DMS79 treated with DMSO at 0.1 percent for 48 hours (cell line): ENCODE data around the gene TPM4.
A peak's percentile ranks its signal among the peaks of the same experiment; 100 is the strongest.
"Not testable (repeated sequence)": the region's sequence is repeated elsewhere in the genome, so short reads cannot be mapped to it uniquely, and the experiment has no call there.

Experiments used
- DNase-seq: peaks from one replicate; lab custom pipeline; 2025; lab: John Stamatoyannopoulos, UW

The TPM4 gene

GRCh38 chr19:16096280-16096855 lies 20.1 kb downstream of the TPM4 start:
- no peak for DNase-seq

GRCh38 chr19:16098416-16098768 lies 22.1 kb downstream of the TPM4 start:
- no peak for DNase-seq

- no peak for DNase-seq
These were observed 22.5 kb downstream of the TPM4 start for GRCh38 chr19:16098821-16099220.

GRCh38 chr19:16099314-16099965 lies 23.1 kb downstream of the TPM4 start:
- not testable (repeated sequence) for DNase-seq

GRCh38 chr19:16100524-16100923 lies 24.2 kb downstream of the TPM4 start:
- DNase-seq: no peak

- no peak for DNase-seq
These were observed 28.4 kb downstream of the TPM4 start for GRCh38 chr19:16104722-16105121.

- no peak for DNase-seq
These were observed 29.8 kb downstream of the TPM4 start for GRCh38 chr19:16106121-16106520.

GRCh38 chr19:16111160-16111908 lies 35.0 kb downstream of the TPM4 start, which contains the start of gene RAB8A:
TSS of gene RAB8A (plus strand) at chr19:16111889. CDS start at chr19:16111902, 13 bp downstream.
- peak; percentile 95 for DNase-seq

GRCh38 chr19:16111909-16112752 lies 35.8 kb downstream of the TPM4 start:
- DNase-seq: no peak

- DNase-seq: no peak
These were observed 36.5 kb downstream of the TPM4 start for GRCh38 chr19:16112778-16113177.

GRCh38 chr19:16113727-16114126 lies 37.4 kb downstream of the TPM4 start:
- no peak for DNase-seq

- no peak for DNase-seq
These were observed 39.2 kb downstream of the TPM4 start for GRCh38 chr19:16115301-16116039.

- DNase-seq: no peak
These were observed 39.8 kb downstream of the TPM4 start for GRCh38 chr19:16116067-16116466.

GRCh38 chr19:16117594-16118033 lies 41.3 kb downstream of the TPM4 start:
- DNase-seq: no peak

GRCh38 chr19:16118489-16119033 lies 42.3 kb downstream of the TPM4 start:
- DNase-seq: no peak

- not testable (repeated sequence) for DNase-seq
These were observed 43.0 kb downstream of the TPM4 start for GRCh38 chr19:16119075-16119857.

GRCh38 chr19:16121141-16121540 lies 44.8 kb downstream of the TPM4 start:
- DNase-seq: no peak

GRCh38 chr19:16121967-16122366 lies 45.7 kb downstream of the TPM4 start:
- DNase-seq: no peak

- DNase-seq: no peak
These were observed 48.7 kb downstream of the TPM4 start for GRCh38 chr19:16124953-16125352.

GRCh38 chr19:16125737-16126495 lies 49.6 kb downstream of the TPM4 start:
- DNase-seq: no peak
